Measurements from ENCODE around the gene FGF2.
"Not testable (repeated sequence)": the region's sequence is repeated elsewhere in the genome, so short reads cannot be mapped to it uniquely, and the experiment has no call there.

Gene FGF2

DNA sequence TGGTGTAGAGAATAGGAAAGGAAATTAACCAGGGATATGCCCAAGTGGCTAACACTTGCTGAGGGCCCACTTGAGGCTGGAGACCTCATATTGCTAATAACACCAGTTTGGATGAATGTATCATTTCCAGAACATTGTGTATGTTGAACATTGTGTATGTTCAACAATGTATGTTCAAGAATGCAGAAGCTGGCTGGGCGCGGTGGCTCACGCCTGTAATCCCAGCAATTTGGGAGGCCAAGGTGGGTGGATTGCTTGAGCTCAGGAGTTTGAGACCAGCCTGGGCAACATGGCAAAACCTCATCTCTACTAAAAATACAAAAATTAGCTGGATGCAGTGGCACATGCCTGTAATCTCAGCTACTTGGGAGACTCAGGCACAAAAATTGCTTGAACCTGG is 23.2 kb downstream of the FGF2 start:
- DNase-seq, result not testable (repeated sequence)

DNA sequence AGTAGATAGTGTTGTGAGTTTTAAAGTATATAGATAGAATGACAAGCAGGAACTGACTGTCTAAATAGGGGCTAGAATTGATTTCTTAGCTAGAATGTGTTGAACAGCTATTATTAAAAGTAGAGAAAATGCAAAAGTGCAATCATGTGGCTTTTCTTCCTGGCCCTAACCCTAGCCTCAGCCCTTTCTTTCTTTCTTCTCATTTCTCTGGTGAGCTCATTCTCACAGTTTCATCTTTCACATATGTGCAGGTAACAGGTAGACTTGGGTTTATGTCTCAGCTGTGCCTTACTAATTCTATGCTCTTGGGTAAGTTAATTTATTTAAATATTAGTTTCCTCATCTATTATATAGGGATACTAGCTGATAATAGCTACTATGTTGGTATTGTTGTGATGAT is 24.9 kb downstream of the FGF2 start:
- no peak for DNase-seq

DNA sequence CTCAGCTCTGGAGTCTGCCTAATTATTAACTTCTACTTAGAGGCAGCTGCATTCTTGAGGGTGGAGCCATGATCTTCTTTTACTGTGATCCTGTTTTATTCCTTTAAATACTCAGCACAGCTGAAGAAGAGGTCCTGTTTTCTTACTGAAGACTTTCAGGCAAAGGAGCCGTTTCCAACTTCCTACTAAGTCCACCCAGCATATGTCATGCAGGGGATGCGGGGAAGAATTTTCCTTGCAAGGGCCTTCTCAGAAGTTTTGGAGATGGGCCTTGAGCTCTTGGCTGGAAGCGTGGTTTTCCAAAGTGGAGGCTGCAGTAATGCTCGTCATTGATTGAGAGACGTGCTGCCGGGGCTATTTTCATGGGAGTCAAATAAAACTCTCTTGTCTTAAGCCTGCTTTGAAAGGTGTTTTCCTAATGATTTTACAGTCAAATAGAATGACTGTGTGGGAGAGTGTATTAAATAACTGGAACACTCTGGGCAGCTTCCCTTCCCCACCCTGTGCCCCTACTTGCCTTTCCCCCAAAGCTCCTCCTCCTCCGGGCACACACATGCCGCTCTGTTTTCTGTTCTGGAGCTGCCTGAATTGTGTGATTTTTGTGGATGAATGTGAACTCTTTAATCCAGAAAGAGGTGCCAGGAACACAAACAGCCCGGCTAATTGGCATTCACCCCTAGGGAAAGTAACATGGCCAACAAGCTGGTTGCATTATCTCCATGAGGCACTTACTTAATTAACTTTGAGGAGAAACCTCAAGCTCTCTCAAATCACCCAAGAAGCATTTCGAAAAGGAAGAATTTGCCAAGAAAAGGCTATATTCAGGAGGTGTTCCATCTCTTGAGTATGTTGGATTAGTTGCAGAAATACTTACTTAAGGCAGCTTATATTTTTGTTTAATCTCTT is 28.1 kb downstream of the FGF2 start:
- DNase-seq, result no peak

DNA sequence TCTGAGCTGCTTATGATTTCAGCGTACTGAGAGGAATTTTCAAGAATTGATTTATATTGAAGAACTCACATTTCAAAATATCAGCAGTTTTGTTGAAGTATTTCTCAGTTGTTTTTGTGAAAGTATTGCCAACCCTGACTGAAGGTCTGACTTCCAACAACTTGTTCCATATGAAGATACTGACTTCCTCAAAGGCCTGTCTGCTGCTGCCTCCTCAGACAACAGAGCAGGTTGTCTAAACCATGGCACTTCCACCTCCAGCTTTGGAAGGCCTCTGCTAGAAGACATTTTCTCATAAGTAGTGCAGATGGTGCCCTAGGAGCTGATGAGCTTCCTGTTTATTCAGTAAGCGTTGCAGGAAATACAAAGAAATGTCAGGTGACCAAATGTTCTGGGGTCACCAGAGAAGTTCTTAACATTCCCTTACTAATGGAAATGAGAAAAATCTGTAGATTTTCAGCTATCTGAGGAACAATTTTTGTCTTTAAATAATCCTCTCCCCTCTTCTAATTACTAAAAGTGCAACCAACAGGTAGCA is 28.8 kb downstream of the FGF2 start:
- DNase-seq, result no peak

DNA sequence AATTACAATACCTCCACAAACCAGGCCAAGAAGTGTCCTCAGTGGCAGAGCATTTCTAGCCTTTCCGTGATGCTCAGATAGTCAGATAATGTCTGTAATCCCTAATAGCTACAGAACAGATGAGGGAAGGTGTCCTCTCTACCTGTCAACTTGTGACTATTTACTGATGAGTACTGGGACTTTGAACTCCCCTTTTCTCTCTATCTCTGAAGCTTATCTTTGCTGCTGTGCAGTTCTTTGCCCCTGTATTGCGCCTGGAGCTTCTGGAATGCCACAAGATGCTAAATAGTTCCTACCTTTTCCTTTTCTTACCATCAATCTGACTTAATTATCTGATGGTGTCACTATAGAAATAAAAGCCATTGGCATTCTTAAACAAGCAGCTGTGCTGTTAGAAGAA is 30.5 kb downstream of the FGF2 start:
- no peak for DNase-seq

DNA sequence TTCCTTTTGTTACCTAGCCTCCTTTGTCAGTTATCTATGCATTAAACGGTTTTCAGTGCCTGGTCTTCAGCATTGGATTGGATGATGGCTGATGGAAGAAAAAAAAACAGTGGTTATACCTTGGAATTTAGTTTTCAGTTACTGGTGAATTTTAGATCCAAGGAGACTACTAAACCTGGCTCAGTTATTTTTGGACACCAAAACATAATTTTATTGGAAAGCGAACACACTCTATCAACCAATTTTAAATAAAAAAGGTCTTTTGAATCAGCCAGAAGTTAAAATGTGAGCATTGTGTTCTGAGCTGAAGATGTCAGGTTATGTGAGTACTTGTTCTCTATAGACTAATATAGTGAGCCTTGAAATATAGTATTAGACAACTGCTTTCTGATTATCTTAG is 32.1 kb downstream of the FGF2 start:
- DNase-seq, result no peak

DNA sequence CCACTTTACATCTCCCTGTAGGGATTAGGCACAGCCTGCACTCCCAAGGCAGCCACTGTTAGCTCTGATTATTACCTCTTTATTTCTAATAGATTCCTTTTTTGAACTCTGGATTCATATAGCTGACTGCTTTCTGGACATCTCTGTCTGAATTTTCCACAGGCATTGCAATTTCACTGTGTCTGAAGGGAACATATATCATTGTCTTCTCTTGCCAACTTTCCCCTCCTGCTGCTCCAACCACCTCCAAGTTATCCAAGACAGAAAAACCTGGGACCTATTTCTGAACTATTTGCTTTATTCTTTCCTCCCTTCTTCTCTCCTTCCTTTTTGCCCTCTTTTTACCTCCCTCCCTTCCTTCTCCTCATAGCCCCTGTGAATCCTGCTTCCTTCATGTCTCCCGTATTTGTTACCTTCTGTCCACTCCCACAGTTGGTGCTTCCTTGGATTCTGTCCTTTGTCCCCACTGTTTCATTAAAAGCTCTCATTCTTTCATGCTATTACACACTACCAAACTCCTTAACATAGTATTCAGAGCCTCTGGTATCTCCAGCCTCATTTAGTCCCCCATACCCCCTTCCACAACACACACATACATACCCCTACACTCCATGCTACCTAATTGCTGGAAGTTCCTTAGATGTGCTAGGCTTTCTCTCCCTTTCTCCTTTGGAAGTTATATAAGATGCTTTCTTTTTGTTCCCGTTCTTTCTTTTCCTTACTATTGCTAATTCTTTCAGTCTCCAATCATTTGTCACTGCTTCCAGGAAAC is 34.7 kb downstream of the FGF2 start:
- no peak for DNase-seq

DNA sequence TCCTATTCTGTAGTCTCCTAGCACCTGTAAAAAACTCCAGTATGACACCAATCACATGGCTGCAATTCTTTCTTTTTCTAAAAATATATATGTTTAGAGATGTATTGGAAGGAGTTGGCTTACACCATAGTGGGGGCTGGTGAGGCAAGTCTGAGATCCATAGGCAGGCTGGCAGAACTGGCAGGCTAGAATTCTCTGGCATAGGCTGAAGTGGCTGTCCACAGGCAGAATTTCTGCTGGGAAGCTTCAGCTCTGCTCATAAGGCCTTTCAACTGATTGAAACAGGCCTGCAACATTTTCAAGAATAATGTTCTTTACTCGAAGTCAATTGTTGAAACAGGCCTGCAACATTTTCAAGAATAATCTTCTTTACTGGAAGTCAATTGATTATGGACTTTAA is 37.0 kb downstream of the FGF2 start:
- DNase-seq, result no peak

DNA sequence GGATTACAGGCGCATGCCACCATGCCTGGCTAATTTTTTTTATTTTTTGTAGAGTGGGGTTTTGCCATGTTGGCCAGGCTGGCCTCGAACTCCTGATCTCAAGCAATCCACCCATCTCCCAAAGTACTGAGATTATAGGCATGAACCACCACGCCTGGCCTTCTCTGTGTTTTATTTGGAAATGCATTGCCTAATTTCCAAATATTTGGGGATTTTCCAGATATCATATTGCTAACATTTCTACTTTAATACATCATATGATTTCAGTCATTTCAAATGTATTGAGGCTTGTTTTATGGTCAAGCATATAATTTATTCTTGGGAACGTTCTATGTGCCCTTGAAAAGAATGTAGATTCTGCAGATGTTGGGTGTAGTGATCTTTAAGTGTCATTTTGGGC is 38.8 kb downstream of the FGF2 start:
- no peak for DNase-seq

DNA sequence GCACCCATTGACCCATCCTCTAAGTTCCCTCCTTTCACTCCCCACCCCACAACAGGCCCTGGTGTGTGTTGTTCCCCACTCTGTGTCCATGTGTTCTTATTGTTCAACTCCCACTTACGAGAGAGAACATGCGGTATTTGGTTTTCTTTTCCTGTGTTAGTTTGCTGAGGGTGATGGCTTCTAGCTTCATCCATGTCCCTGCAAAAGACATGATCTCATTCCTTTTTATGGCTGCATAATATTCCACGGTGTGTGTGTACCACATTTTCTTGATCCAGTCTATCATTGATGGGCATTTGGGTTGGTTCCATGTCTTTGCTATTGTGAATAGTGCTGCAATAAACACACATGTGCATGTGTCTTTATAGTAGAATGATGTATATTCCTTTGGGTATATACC is 41.6 kb downstream of the FGF2 start:
- not testable (repeated sequence) for DNase-seq

DNA sequence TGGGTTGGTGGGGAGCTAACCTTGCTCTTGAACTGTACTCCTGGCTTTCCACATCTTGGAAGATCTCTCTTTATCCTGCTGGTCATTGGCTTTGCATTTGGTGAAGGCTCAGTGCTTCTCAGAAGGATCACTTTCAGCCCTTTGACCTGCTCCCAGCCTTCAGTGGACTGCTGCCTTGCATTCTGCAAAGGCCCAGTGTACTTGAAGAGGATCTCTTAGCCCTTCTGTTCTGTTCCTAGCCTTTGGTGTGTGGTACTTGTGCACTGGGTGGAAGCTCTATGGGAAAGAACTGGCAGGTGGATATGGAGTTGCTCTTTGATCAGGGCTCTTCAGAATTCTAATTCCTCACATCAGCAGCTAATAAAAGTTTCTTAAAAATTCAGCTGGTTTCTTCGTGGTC is 46.5 kb downstream of the FGF2 start:
- no peak for DNase-seq

DNA sequence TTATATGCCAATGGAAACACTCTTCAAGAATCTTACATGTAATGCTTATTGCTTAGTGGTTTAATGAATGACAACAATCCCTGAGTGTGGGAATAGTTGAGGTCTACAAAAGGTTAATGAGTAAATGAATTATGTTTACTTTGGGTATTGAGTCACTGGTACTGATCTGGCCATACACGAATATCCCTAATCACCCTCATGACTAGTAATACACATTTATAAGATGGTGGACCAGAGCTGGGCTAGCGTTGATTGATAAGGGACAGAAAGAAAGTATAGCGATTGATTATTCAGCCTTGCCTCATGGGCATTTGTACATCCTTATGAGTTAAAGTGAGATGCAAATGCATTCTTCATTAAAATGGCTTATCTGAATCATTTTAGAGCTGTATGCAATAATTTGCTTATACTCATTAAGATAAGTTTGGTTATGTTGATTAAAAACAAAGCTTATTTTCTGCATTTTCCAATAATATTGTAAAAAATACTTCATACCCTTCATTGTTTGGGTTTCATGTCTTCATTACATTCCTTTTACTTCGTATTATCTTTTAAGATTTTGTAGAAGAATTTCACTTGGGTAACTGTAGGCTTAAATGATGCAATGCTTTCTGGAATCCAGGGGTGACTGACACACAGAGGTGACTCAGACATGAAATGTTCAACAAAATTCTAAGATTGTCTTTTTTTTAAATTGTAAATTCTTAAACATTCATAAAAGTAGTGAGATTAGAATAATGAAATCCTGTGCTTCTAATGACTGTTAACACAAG is 47.4 kb downstream of the FGF2 start:
- no peak for DNase-seq

DNA sequence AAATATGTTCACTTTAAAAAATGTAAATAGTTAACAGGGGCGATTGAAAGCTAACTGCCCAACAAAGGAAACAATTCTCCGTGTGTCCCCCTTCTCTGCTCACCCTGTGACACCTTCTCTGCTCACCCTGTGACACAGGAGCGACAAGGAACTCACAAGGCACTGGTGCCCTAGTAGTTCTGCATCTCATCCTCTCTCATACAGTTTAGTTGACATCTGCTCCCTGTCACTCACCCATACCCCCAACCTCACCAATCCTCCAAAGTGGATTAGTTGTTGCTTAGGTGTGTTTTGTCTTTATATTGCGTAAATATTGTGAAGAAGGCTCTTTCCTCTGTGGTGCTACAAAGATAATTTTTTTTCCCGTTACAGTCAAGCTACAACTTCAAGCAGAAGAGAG is 49.3 kb downstream of the FGF2 start:
- no peak for DNase-seq

DNA sequence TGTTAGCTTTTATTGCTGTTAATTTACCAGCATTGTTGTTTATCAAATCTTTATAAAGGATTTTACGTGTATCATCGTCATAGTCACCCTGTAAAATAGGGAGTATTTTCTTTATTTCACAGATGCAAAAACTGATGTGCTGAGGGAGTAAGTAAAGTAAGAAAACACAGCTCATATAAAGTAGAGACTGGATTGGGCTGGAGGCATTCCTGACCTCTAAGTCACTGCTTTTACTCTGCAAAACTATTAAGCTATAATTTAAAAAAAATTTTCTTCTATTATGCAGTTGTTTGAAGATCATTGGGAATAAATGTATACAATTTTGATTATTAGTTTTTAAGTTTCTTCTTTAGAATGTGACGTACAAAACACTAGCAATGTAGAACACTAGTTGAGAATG is 49.8 kb downstream of the FGF2 start:
- no peak for DNase-seq

DNA sequence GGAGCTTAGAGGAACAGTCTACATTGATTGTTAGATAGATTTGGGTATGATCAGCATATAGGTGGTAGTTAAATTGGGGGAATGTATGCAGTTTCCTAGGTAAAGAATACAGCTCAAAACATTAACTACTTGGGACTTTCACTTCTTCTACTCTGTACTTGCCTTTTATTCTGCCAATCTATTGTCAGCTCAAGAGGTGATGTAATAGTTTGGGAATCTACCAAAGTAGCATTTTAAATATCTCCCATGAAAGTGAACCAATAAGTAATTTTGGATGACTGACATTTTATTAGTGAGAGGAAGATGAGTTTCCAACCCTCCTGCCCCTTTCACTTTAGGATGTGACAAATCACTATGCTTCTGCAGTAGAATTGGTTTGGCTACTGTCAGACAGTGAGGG is 52.4 kb downstream of the FGF2 start:
- no peak for DNase-seq

DNA sequence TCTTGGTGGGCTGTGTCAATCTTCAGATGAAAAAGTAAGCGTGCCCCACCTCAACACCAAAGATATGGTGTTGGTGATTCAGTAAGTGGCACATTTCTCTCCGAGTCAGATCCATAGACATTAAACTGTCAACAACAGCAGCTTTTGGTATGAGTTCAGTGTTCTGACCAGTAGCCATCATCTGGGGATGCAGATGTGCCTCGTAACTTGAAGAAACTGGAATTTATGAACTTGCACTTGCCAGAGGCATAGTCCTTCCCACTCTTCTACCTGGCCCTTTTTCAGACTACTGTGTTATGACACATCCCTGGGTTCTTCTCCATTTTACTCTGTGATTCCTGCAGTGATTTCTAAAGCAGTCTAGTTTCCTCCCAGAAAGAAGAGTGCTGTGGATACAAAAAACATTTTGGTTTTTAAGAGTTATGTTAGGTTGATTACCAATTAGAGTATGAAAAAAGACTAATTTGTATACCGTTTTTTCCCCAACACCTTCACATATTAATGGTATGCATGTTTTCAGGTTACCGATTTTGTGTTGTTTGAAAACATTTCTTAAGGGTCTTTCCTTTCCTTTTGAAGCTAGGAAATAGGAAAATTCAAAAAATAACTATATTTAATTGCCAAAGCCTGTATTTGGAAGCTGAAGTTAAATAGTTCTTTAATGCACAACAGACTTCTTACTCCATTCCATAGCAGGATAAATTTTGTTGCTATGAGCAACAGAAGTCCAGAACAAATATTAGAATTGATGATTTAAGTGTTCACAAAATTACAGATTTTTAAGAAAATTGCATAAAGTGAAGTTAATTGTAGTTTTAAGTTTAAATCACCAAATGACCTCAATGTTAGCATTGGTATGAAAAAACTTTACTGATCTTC is 56.5 kb downstream of the FGF2 start:
- DNase-seq, result no peak

DNA sequence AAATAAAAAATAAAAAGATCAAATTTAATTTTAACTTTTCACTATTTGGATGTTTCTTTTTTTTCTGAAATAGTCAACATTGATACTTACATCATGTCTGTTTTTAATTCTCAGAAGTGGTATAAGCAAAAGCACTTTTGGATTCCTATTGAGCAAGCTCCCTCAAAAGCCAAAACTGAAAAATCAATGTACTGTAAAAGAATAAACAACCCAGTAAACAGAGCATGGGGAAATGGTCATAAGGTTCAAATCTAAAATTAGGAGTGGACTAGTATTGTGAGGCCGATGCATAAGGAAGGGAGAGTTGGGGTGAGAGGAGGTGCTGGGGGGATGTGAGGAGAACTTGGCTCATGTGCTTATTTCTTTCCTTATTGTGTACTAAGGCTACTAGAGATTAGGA is 57.9 kb downstream of the FGF2 start:
- DNase-seq, result no peak

DNA sequence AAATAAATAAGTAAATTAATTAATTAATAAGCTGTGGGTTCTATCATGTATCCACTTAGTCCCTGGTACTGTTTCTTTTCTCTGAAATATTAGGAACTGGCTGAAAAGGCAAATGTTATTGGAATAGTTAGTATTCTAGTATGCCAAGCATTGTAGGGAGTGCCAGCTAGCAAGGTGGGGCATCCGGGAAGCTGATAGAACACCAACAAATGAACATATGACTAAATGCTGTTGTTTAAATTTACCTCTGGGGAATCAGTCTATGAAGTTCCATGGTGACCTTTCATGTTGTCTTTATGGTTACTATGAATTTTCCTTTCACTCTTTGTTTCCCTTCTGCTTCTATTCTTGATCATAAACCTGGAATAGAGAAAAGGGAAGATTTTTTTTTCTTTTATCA is 63.1 kb downstream of the FGF2 start:
- DNase-seq, result no peak

DNA sequence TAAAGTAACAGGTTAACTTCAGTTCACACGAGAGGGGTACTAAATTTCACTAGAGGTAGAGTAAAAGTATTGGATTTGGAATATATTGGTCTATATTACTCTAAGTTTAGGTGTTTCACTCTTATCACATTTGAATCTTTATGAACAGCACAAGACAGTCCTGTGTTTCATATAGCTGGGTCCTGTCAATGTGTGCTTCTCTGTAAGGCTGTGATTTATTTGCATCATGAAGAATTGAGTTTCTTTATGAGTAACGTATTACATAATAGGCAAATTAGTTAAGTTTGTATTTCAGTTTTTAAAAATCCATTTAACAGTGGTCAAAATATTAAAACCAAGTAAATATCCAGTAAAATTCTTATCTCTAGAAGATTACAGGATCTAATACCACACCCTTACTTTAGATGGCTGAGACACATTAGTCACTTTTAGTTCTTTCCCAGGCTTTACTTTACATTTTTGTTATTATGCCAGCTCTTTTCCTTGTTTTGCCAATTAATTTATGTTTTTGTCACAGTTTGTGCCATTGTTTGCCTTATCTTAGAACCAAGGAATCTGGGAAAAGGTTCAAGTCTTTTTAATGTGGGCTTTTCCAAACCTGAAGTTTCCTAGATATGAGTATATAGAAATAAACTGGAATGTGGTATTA is 63.6 kb downstream of the FGF2 start:
- DNase-seq, result no peak

DNA sequence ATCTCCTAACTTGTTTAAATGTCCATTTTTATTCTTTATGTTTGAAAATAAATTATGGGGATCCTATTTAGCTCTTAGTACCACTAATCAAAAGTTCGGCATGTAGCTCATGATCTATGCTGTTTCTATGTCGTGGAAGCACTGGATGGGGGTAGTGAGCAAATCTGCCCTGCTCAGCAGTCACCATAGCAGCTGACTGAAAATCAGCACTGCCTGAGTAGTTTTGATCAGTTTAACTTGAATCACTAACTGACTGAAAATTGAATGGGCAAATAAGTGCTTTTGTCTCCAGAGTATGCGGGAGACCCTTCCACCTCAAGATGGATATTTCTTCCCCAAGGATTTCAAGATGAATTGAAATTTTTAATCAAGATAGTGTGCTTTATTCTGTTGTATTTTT is 68.2 kb downstream of the FGF2 start:
- no peak for DNase-seq

DNA sequence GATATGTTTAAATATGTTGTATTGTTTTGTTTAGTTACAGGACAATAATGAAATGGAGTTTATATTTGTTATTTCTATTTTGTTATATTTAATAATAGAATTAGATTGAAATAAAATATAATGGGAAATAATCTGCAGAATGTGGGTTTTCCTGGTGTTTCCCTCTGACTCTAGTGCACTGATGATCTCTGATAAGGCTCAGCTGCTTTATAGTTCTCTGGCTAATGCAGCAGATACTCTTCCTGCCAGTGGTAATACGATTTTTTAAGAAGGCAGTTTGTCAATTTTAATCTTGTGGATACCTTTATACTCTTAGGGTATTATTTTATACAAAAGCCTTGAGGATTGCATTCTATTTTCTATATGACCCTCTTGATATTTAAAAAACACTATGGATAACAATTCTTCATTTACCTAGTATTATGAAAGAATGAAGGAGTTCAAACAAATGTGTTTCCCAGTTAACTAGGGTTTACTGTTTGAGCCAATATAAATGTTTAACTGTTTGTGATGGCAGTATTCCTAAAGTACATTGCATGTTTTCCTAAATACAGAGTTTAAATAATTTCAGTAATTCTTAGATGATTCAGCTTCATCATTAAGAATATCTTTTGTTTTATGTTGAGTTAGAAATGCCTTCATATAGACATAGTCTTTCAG is 68.8 kb downstream of the FGF2 start:
- no peak for DNase-seq

Measured in NCI-H524 (cell line).